Hematopoietic multipotent progenitor cell (in vitro differentiated cells): ENCODE results near the gene SLC25A17. TPM values are rescaled to one million over a fixed set of nuclear protein-coding genes. Genes with fewer than 3 reads are reported as not detected.
"Not testable (repeated sequence)": the region's sequence is repeated elsewhere in the genome, so short reads cannot be mapped to it uniquely, and the experiment has no call there.

Experiments used
- DNase-seq, 3 donors: peaks; one replicate each; pipeline ENCODE4 v3.0.0-alpha.2; 2011 to 2015; ENCODE audit warnings: low read depth in 2 of 3, low spot score in 2 of 3
- total RNA-seq: library from RNA; depleted of rRNA; stranded (reverse); fragments of >200 nt; gene quantifications from one replicate; pipeline ENCODE4 v1.2.3, GENCODE V29; 2012

The SLC25A17 gene
- total RNA-seq, 1 donor: 8.9 TPM

DNA sequence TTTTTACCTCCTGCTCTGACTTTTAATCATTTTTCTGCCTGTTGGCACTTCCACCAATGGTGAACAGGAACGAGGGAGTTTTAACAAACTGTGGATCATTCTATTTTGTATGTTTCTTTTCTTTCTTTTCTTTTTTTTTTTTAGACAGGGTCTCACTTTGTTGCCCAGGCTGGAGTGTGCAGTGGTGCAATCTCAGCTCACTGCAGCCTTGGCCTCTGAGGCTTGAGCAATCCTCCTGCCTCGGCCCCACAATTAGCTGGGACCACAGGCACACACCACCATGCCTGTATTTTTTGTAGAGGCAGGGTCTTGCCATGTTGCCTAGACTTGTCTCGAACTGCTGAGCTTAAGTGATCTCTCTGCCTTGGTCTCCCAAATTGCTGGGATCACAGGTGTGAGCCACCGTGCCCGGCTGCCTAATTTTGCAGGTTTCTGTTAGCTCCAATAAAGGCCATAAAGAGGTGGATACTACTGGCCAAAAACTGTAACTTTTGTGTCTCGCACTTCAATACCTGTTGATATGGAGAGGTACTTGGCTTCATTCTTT is 59.8 kb downstream of the SLC25A17 start:
- DNase-seq: no peak

DNA sequence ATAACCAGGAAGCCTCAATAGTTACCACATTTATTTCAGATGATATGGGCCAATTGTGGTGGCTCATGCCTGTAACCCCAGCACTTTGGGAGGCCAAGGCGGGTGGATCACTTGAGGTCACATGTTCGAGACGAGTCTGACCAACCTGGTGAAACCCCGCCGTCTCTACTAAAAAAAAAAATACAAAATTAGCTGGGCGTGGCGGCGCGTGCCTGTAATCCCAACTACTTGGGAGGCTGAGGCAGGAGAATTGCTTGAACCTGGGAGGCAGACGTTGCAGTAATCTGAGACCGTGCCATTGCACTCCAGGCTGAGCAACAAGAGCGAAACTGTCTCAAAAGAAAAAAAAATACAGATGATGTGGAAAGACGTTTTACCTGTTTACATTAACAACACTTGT is 60.3 kb downstream of the SLC25A17 start:
- not testable (repeated sequence) for DNase-seq

DNA sequence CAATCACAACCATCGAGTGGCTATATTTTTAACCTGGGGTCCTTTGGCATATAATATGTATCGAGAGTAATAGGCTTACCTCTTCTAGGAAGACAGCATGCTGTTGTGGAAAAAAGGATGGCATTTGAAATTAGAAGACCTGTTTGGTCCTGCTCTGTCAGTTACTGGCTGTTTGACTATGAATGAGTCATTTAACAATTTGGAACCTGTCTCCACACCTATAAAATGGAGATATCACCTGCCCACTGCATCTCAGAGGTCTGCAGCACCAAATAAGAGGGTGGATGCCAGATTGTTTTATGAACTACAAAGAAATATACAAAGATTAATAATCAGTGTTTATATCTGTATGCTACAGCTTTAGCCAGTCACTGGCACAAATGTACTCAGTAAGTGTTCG is 60.8 kb downstream of the SLC25A17 start:
- no peak for DNase-seq

DNA sequence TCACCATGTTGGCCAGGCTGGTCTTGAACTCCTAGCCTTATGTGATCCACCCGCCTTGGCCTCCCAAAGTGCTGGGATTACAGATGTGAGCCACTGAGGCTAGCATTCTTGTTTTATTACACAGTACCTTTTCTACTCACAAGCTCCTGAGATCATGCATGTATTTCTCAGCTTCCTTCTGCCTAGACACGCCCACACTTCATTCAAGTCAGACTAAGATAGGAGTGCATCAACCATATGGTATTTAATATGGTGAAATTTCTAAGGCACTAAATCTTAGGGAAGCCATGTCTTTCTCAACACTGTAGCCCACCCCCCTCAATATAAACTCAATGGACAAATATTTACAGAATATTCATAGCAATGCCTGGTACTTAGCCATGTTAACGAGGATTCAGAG is 62.1 kb downstream of the SLC25A17 start:
- no peak for DNase-seq

DNA sequence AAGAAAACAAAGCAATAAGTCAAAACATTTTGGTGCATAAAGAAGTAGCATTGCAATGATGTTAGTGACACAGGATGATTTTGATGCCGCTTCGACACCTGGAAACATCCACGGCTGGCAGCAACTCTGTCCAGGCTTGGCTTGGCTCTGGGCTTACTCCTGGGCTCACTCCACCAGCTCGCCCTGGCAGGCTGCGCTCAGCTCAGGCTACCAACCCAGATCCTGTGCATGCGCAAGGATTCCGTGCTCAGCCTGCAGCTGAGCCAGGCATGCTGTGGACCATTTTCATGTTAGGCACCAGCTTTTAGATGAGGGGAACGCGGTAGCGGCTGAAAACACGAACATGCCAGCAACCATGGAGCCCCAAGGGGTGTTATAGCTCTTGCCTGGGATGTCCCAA is 66.0 kb downstream of the SLC25A17 start:
- DNase-seq: no peak

DNA sequence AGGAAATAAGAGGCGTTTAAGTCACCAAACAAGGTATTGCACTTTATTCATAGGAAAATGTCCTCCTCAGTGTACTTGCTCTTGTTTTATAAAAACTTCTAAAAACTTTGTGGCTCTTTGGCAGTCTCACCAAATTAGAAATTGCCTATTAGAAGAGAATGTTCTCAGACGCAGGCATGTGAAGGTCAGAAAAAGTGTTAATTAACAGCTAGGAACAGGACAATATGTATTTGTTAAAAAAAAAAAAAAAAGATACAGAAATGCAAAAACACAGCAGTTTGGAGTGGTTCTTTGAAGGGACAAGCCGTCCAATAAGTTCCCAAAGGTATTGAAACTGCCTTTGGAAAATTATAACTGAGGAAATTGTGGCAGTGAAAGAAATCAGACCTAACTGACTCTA is 67.9 kb downstream of the SLC25A17 start:
- DNase-seq: no peak

DNA sequence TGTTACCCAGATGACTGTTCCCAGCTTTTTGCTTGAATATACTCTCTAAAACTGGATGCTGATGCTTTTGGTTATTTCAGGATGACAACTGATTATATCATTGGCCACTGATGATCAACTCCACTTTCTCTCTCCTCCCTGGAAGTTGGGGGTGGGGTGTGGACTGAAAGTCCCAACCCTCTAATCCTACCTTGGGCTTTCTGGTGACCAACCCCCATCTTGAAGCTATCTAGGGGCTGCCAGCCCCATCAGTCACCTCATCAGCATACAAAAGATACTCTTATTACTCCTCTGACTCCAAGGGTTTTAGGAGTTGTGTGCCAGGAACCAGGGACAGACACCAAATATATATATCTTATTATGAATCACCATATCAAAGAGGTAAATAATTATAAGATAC is 69.3 kb downstream of the SLC25A17 start:
- DNase-seq: no peak

DNA sequence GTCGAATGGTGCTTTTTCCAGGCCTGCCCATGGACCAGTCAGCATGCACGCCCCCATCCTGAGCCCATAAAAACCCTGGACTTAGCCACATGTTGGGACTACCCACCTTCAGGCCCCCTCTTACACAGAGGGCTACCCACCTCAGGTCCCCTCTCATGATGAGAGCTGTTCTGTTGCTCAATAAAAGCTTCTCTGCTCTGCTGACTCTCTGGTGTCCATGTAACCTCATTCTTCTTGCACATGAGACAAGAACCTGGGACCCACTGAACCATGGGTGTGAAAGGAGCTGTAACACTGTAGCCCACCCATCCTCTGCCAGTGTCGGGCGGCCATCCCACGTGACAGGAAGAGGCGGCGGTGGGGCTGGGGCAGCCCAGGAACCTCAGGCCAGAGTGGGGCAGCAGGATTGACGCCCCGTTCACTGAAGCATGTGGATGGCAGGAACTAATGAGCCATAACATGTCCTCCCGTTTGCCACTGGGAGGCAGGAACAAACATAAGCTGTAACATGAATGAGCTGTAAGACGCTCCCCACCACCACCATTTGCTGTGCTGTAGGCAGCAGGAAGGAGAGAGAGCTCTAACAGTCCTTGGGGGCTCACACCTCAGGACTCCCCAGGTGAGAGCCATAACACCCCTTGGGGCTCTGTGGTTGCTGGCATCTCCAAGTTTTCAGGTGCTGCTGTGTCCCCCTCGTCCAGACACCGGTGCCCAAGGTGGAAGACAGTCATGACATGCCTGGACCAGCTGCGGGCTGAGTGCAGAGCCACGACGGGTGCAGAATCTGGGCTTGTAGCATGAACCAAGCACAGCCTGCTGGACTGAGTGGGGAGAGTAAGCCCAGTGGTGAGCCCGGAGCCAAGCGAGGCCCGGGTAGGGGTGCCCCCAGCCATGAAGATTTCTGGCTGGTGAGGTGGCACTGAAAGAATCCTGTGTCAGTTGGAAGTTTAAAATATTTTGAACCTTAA is 70.5 kb downstream of the SLC25A17 start:
- DNase-seq: no peak

DNA sequence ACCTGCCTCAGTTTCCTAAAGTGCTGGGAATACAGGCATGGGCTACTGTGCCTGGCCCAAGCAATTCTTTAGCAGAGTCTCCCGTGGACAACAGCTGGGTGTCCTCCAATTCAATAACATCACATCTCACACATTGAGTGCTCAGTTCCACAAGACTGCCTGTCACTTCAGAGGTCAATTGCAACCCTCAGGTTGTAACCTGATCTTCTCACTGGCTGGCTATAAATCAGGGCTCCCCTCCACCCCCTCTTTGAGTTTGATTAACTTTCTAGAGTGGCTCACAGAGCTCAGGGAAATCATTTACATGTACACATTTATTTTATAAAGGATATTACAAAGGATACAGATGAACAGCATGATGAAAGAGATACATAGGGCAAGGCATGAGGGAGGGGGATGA is 71.8 kb downstream of the SLC25A17 start:
- no peak for DNase-seq

DNA sequence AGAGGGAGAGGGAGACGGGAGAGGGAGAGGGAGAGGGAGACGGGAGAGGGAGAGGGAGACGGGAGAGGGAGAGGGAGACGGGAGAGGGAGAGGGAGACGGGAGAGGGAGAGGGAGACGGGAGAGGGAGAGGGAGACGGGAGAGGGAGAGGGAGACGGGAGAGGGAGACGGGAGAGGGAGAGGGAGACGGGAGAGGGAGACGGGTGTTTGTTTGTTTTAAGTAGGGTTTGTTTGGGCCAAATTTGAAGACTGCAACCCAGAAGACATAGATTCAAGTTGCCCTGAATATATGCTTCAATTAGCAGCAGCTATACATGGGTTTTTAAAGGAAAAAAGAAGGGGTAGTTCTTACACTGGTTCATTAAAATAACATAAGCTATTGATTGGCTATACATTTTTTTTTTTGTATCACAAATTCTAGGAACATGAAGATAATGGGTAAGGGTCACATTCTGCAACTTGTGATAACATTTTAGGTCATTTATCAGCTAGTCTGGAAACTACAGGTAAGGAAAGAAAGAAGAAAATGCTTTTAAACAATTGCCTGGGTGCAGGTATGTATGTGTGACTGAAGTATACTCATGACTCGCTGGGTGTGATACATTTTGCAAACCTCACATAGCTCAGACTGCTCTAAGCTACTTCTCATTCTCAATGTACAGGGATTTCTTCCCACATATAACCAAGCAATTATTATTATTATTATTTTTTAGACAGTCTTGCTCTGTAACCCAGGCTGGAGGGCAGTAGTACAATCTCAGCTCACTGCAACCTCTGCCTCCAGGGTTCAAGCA is 72.5 kb downstream of the SLC25A17 start:
- no peak for DNase-seq

DNA sequence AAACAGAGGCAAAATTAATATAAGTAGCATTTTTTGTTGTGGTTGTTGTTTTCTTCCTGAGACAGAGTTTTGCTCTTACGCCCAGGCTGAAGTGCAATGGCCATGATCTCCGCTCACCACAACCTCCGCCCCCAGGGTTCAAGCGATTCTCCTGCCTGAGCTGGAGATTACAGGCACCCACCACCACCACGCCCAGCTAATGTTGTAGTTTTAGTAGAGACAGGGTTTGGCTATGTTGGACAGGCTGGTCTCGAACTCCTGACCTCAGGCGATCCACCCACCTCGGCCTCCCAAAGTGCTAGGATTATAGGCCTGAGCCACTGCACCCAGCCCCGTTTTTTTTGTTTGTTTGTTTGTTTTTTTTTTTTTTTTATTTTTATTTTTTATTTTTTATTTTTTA is 75.4 kb downstream of the SLC25A17 start:
- DNase-seq: no peak

DNA sequence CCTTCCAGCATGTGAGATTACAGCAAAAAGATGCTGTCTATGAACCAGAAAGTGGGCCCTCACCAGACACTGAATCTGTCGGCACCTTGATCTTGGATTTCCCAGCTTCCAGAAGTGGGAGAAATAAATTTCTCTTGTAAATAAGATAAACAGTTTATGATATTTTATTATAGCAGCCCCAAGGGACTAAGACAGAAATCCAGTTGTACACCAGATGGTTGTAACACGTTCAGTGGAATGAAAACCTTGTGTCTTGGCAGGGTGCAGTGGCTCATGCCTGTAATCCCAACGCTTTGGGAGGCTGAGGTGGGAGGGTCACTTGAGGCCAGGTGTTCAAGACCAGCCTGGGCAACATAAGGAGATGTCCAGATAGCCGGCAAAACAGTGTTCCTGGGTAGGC is 78.0 kb downstream of the SLC25A17 start:
- DNase-seq: no peak

DNA sequence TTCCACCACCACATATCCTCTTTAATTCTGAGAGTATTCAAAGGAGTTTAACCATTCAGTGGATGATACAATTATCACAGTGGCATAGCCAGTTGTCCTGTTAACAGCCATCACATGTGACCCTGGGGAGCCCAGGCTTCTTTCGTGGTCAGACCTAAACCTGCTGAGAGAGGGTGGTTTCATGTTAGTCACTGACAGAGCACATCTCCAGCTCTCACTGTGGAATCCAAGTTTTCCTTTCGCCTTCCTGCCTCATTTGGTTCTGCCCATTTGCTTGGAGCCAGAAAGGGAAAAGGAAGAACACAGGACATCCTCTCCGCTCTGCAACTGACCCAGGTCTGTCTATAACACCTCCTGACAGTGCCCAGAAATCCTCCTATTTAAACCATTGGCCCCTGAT is 79.4 kb downstream of the SLC25A17 start:
- DNase-seq: no peak

DNA sequence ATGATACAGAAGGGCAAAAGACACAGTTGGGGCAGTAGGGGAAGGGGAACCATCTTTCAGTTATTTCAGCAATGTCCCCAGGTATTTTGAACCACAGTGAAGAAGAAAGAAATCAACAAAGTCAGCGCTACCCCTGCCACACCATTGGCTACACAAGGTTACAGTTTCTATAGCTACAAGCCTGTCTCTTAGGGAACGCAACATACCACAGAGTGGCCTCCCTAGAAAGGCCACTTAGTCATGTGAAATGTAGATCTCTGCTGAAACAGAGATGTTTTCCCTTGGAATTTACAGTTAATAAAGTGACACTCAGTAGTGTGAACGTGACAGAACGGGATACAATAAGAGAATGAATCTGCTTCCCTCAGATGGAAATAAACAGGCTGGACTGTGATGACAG is 85.2 kb downstream of the SLC25A17 start:
- DNase-seq: no peak

DNA sequence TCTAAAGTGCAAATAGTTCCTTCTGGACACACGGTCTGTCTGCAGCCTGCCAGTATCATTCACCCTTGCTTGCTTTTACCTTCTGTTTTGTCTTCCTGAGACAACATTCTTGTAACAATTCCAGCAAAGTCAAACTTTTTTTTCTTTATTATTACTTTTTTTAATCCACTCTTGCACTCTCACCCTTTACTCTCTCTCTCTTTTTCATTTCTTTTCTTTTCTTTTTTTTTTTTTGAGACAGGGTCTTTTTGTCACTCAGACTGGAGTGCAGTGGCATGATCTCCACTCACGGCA is 86.2 kb downstream of the SLC25A17 start:
- DNase-seq: no peak

DNA sequence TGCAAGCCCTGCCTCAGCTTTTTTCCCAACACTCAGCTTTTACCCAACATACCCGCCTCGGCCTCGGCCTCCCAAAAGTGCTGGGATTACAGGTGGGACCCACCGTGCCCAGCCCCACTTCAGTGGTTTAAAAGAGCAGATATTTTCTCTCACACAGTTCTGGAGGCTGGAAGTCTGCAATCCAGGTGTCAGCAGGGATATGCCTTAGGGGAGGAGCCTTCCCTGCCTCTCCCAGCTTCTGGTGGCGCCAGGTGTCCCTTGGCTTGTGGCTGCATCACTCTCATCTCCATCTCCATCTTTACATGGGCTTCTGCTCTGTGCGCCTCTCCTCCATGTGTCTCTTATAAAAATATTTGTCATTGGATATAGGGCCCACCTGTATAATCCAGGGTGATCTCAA is 89.9 kb downstream of the SLC25A17 start:
- no peak for DNase-seq

DNA sequence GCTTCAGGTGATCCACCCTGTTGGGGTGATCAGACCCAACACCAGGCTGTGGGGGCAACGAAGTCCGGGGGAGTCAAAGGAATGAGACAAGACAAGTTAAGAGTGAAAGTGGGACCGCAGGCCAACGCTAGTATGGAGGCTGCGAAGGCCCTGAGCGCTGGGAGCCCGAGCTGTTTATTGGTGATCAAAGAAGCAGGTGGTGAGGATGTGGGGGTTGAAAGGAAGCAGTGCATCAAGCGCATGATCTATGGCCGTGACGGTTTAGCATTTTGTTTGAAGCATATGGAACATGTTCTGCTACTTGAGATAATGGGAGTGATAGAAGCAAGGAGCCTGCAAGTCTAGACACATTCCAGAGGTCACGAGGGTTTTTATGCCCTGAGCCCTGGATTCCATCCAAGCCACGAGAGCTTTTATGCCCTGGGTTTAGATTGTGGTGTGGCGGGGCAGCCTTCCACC is 90.4 kb downstream of the SLC25A17 start:
- peak in 2 of 3 donors; percentile 57 to 87 for DNase-seq

DNA sequence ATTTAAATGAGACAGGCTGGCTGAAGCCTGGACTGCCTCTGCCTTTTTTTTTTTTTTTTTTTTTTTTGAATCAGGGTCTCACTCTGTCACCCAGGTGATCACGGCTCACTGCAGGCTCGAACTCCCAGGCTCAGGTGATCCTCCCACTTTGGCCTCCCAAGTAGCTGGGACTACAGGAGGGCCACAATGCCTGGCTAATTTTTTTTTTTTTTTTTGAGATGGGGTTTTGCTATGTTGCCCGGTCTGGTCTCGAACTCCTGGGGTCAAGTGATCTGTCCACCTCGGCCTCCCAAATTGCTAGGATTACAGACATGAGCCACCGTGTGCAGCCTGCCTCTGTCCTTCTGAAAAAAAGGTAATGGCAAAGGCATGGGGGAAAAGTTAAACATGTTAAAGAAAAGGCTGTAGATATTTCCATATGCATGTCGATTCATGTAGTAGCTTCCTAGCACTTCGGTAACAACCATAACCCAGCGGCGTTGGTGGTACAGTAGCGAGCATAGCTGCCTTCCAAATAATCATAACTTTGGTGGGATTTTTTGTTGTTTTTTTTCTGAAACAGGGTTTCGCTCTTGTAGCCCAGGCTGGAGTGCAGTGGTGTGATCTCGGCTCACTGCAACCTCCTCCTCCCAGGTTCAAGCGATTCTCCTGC is 91.1 kb downstream of the SLC25A17 start:
- DNase-seq: no peak

DNA sequence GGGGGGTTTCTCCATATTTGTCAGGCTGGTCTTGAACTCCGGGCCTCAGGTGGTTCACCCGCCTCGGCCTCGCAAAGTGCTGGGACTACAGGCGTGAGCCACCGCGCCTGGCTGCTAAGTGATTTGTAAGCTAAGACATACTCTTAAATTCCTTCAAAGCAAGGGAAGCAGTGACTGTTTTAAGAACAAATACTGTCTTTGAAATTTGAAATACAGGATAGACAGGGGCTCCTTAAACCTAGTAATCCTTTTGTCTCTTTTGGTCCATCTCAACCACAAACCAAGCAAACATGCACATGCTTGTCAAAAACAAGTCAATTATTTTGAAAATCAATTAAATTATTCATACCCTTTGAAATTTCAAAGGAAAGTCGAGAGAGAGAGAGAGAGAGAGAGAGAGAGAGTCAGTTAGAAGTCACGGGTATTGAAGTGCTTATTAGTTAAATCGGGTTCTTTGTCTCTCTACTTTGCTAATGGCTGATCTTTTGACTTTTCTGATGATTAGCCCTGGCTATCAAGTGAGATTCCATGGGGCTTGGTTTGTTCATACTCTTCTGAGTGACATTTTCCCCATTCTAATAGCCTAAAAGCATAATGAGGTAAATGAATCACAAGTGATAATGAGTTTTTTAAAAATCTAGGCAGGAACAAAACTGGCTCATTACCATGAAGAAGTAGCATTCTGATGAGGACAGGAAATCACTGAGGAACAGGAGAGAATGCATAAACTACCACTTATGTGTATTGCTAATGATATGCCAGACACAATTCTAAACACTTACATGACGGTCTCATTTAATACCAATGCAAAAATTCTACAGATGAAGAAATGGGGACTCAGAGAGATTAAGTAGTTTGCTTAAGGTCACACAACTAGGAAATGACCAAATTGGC is 91.8 kb downstream of the SLC25A17 start:
- no peak for DNase-seq

DNA sequence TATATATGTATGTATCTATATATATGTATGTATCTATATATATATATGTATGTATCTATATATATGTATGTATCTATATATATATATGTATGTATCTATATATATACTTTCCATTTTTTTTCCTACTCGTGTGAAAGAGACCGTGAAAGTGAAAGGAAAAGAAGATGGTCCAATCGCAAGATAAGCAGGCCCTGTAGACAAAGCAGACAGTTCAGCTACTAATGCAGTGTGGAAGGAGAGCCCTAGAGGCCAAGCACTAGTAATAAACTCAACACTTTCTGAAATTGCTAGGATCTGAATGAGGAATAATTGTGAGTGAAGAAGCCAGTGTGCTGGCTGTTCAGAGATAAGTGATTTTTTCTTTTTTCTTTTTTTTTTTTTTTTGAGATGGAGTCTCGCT is 92.6 kb downstream of the SLC25A17 start:
- peak in 2 of 3 donors; percentile 56 to 75 for DNase-seq
